Measurements from ENCODE around the gene TMEM94. TPM values are rescaled to one million over a fixed set of nuclear protein-coding genes. Genes with fewer than 3 reads are reported as not detected.

TMEM94 gene
- total RNA-seq, 1 experiment from 2014 or later: 129 TPM

DNA sequence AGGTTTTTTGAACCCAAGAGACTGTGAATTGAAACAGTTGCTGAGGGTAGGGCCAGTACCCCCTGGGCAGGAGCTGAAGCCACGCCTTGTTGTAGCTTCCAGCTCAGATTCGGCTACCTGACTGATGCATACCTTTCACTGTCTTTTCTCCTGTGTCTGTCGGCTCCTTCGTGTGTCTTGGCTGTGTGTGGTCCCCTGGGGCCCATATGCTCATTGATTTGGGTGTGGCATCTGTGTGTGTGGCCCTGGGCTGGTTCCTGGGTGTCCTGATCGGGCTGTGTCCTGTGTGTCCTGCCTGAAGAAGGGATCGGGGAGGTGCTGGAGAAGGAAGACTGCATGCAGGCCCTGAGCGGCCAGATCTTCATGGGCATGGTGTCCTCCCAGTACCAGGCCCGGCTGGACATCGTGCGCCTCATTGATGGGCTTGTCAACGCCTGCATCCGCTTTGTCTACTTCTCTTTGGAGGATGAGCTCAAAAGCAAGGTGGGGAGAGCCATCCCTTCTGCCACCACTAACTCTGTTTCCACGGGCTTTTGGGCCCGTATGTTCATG lies 38.0 kb downstream of the TMEM94 start:
- intact Hi-C loops (cut with micrococcal nuclease; ENCODE audit: unreplicated experiment) (no loop called here), in situ Hi-C loops (cut with HindIII; ENCODE audit: low pct_unique_long_range_greater_than_20kb, low sequenced_read_pairs) (no loop called here)
- ATAC-seq (no peak), DNase-seq (ENCODE audit: low read depth, low spot score) (no peak)
- Histone ChIP-seq H3K36me3 (ENCODE audit: control insufficient read depth, insufficient read depth, low read length) (no peaks in the 10 kb centered on the region), H3K27ac (ENCODE audit: low read length) (no peak overlapping the region), H3K4me1 (ENCODE audit: control insufficient read depth, insufficient read depth, low read length) (peaks cover 2% of the 10 kb centered on the region; the same call in 1 of the 2 replicates), H3K4me3 (ENCODE audit: low read depth in 2 of 2, low read length in 2 of 2) (no peak overlapping the region), H3K27me3 (ENCODE audit: control insufficient read depth, insufficient read depth, low read length) (no peaks in the 10 kb centered on the region), H3K9me3 (ENCODE audit: control insufficient read depth, insufficient read depth, low read depth, low read length) (no peaks in the 10 kb centered on the region)
- no TSS peak for BruUV-seq (replicated peaks)
- TF ChIP-seq, protein P1, sequence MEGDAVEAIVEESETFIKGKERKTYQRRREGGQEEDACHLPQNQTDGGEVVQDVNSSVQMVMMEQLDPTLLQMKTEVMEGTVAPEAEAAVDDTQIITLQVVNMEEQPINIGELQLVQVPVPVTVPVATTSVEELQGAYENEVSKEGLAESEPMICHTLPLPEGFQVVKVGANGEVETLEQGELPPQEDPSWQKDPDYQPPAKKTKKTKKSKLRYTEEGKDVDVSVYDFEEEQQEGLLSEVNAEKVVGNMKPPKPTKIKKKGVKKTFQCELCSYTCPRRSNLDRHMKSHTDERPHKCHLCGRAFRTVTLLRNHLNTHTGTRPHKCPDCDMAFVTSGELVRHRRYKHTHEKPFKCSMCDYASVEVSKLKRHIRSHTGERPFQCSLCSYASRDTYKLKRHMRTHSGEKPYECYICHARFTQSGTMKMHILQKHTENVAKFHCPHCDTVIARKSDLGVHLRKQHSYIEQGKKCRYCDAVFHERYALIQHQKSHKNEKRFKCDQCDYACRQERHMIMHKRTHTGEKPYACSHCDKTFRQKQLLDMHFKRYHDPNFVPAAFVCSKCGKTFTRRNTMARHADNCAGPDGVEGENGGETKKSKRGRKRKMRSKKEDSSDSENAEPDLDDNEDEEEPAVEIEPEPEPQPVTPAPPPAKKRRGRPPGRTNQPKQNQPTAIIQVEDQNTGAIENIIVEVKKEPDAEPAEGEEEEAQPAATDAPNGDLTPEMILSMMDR (IDR thresholded peaks at IDR 0.05): no peak
- TF ChIP-seq SIN3A (IDR thresholded peaks at IDR 0.05; ENCODE audit: borderline replicate concordance, insufficient read depth, low read depth, low read length) (no peak), TCF7L2 (IDR thresholded peaks at IDR 0.05; ENCODE audit: low read depth, low read length) (no peak), POLR2AphosphoS5 (IDR thresholded peaks at IDR 0.05; ENCODE audit: low read depth, low read length) (no peak)
- TF ChIP-seq, protein P2, sequence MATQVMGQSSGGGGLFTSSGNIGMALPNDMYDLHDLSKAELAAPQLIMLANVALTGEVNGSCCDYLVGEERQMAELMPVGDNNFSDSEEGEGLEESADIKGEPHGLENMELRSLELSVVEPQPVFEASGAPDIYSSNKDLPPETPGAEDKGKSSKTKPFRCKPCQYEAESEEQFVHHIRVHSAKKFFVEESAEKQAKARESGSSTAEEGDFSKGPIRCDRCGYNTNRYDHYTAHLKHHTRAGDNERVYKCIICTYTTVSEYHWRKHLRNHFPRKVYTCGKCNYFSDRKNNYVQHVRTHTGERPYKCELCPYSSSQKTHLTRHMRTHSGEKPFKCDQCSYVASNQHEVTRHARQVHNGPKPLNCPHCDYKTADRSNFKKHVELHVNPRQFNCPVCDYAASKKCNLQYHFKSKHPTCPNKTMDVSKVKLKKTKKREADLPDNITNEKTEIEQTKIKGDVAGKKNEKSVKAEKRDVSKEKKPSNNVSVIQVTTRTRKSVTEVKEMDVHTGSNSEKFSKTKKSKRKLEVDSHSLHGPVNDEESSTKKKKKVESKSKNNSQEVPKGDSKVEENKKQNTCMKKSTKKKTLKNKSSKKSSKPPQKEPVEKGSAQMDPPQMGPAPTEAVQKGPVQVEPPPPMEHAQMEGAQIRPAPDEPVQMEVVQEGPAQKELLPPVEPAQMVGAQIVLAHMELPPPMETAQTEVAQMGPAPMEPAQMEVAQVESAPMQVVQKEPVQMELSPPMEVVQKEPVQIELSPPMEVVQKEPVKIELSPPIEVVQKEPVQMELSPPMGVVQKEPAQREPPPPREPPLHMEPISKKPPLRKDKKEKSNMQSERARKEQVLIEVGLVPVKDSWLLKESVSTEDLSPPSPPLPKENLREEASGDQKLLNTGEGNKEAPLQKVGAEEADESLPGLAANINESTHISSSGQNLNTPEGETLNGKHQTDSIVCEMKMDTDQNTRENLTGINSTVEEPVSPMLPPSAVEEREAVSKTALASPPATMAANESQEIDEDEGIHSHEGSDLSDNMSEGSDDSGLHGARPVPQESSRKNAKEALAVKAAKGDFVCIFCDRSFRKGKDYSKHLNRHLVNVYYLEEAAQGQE (IDR thresholded peaks at IDR 0.05; ENCODE audit: insufficient read depth in 1 of 2, low read depth in 2 of 2, low read length in 1 of 2): no peak
- POLR2A ChIA-PET: no interaction called here
- CTCF ChIA-PET: no interaction called here

DNA sequence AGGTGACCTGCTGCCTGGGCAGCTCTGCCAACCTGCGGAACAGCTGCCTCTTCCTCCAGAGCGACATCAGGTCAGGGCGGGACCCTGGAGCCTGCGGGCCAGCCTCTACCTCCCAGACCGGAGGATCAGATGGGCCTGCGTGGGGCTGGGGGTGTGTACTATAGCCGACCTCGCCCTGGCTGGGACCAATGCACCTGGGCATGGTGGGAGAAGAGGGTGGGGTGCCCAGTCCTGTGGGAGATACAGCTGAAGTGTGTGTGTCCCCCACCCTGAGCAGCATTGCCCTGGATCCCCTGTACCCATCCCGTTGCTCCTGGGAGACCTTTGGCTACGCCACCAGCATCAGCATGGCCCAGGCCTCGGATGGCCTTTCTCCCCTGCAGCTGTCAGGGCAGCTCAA lies 39.6 kb downstream of the TMEM94 start:
- ChIA-PET CTCF (no interaction called here), POLR2A (no interaction called here)
- intact Hi-C loops (cut with micrococcal nuclease; ENCODE audit: unreplicated experiment) (no loop called here), in situ Hi-C loops (cut with HindIII; ENCODE audit: low pct_unique_long_range_greater_than_20kb, low sequenced_read_pairs) (no loop called here)
- Histone ChIP-seq H3K9me3 (ENCODE audit: control insufficient read depth, insufficient read depth, low read depth, low read length) (no peaks in the 10 kb centered on the region), H3K27me3 (ENCODE audit: control insufficient read depth, insufficient read depth, low read length) (no peaks in the 10 kb centered on the region), H3K27ac (ENCODE audit: low read length) (no peak overlapping the region), H3K36me3 (ENCODE audit: control insufficient read depth, insufficient read depth, low read length) (no peaks in the 10 kb centered on the region), H3K4me3 (ENCODE audit: low read depth in 2 of 2, low read length in 2 of 2) (no peak overlapping the region), H3K4me1 (ENCODE audit: control insufficient read depth, insufficient read depth, low read length) (peaks cover 9% of the 10 kb centered on the region; the same call in 1 of the 2 replicates)
- no peak for ATAC-seq
- BruUV-seq (replicated peaks): no TSS peak
- TF ChIP-seq, protein P1 (IDR thresholded peaks at IDR 0.05): no peak
- TF ChIP-seq, protein P2 (IDR thresholded peaks at IDR 0.05; ENCODE audit: insufficient read depth in 1 of 2, low read depth in 2 of 2, low read length in 1 of 2): no peak
- no peak for TF ChIP-seq SIN3A (IDR thresholded peaks at IDR 0.05; ENCODE audit: borderline replicate concordance, insufficient read depth, low read depth, low read length)
- TF ChIP-seq POLR2AphosphoS5 (IDR thresholded peaks at IDR 0.05; ENCODE audit: low read depth, low read length): no peak
- TF ChIP-seq TCF7L2 (IDR thresholded peaks at IDR 0.05; ENCODE audit: low read depth, low read length): no peak
- no peak for DNase-seq (ENCODE audit: low read depth, low spot score)
